ENCODE data around the gene RGS16. TPM values are rescaled to one million over a fixed set of nuclear protein-coding genes. Genes with fewer than 3 reads are reported as not detected.

The RGS16 gene
- total RNA-seq, 4 donors from 2014 or later = 0.41 to 0.98 (median 0.52) TPM; not detected in 1

Other genes with a start within 250 kb of the RGS16 start
- gene GLUL, start 212.6 kb downstream of the RGS16 start, total RNA-seq = over 10,000 TPM in 2 of 4 donors, 1,000 to 10,000 TPM in 2; 4,746 to 22,010 (median 11,052) TPM
- gene TEDDM1, start 203.7 kb downstream of the RGS16 start, total RNA-seq = not detected
- gene RGSL1, start 154.2 kb downstream of the RGS16 start, total RNA-seq = not detected
- 1 to 10 TPM in 3 of 4 donors, under 1 TPM in 1; 0.51 to 4.4 (median 2.4) TPM for gene RNASEL, start 15.1 kb downstream of the RGS16 start, total RNA-seq
- gene RGS8, start 80.2 kb upstream of the RGS16 start, total RNA-seq = not detected
- gene NPL, start 185.4 kb upstream of the RGS16 start, total RNA-seq = 1 to 10 TPM; 2.7 to 6.5 (median 4.3) TPM
- 10 to 100 TPM; 37.7 to 58.8 (median 48.4) TPM for gene DHX9, start 235.0 kb upstream of the RGS16 start, total RNA-seq

Measured in gastrocnemius medialis (tissue), 4 donors.